Muscle layer of colon (tissue), 2 donors: ENCODE measurements around the gene CCDC7.
"Not testable (repeated sequence)": the region's sequence is repeated elsewhere in the genome, so short reads cannot be mapped to it uniquely, and the experiment has no call there.

Experiments
- H3K27ac ChIP-seq: one replicate; pipeline ENCODE4 v1.7.0; 2013; ENCODE audit warnings: low read depth, mild to moderate bottlenecking, low read length, moderate library complexity
- H3K27me3 ChIP-seq, 2 donors: one replicate each; pipeline ENCODE4 v1.7.0; 2013; ENCODE audit warnings: low read length in 2 of 2, mild to moderate bottlenecking in 2 of 2; ENCODE audit not compliant: insufficient read depth in 2 of 2, control insufficient read depth in 1 of 2
- H3K36me3 ChIP-seq: one replicate; pipeline ENCODE4 v1.7.0; 2013; ENCODE audit warnings: mild to moderate bottlenecking, low read length; ENCODE audit not compliant: insufficient read depth
- H3K4me1 ChIP-seq: one replicate; pipeline ENCODE4 v1.7.0; 2013; ENCODE audit warnings: mild to moderate bottlenecking, low read length; ENCODE audit not compliant: insufficient read depth
- H3K4me3 ChIP-seq, 2 donors: one replicate each; pipeline ENCODE4 v1.7.0; 2013; ENCODE audit warnings: low read length in 2 of 2, low read depth in 1 of 2, mild to moderate bottlenecking in 1 of 2, moderate library complexity in 1 of 2
- H3K9ac ChIP-seq: one replicate; pipeline ENCODE4 v1.7.0; 2013; ENCODE audit warnings: low read length
- H3K9me3 ChIP-seq: one replicate; pipeline ENCODE4 v1.7.0; 2013; ENCODE audit warnings: mild to moderate bottlenecking, low read length
- donor health status: abdominal sarcoma.
- donor health status: Adenocarcinoma of cecum.

CCDC7 gene

GRCh38 chr10:32738958-32739357 is 293.0 kb downstream of the CCDC7 start:
- Histone ChIP-seq H3K4me1 (no peaks in the 10 kb centered on the region), H3K27me3 (no peaks in the 10 kb centered on the region)

GRCh38 chr10:32744321-32744720 is 298.4 kb downstream of the CCDC7 start:
- peaks cover 7% of the 10 kb centered on the region for H3K36me3 ChIP-seq
- H3K4me1 ChIP-seq = no peaks in the 10 kb centered on the region
- no peak overlapping the region for H3K9ac ChIP-seq
- H3K27me3 ChIP-seq = no peaks in the 10 kb centered on the region
- no peaks in the 10 kb centered on the region for H3K9me3 ChIP-seq
- no peak overlapping the region for H3K27ac ChIP-seq
- no peak overlapping the region for H3K4me3 ChIP-seq

More at GRCh38 chr10:32738958-32739357, 293.0 kb downstream of the CCDC7 start:
- Histone ChIP-seq H3K36me3 (no peaks in the 10 kb centered on the region), H3K4me3 (no peak overlapping the region), H3K9ac (no peak overlapping the region), H3K9me3 (no peaks in the 10 kb centered on the region), H3K27ac (no peak overlapping the region)

GRCh38 chr10:32746869-32747268 is 300.9 kb downstream of the CCDC7 start:
- Histone ChIP-seq H3K27me3 (no peaks in the 10 kb centered on the region), H3K4me1 (no peaks in the 10 kb centered on the region), H3K36me3 (peaks cover 7% of the 10 kb centered on the region), H3K4me3 (no peak overlapping the region), H3K9me3 (no peaks in the 10 kb centered on the region), H3K9ac (no peak overlapping the region), H3K27ac (no peak overlapping the region)

- Histone ChIP-seq H3K4me3 (no peak overlapping the region), H3K27me3 (no peaks in the 10 kb centered on the region), H3K9ac (no peak overlapping the region), H3K36me3 (peaks cover 1% of the 10 kb centered on the region), H3K9me3 (no peaks in the 10 kb centered on the region), H3K4me1 (no peaks in the 10 kb centered on the region), H3K27ac (no peak overlapping the region)
Measured at GRCh38 chr10:32751582-32751981, 305.6 kb downstream of the CCDC7 start.

- not testable (repeated sequence) for H3K9me3 ChIP-seq
Measured at GRCh38 chr10:32754900-32755299, 309.0 kb downstream of the CCDC7 start.

GRCh38 chr10:32771217-32771616 is 325.3 kb downstream of the CCDC7 start:
- Histone ChIP-seq H3K9me3 (peaks cover 8% of the 10 kb centered on the region), H3K4me3 (no peak overlapping the region), H3K27me3 (no peaks in the 10 kb centered on the region), H3K27ac (no peak overlapping the region), H3K4me1 (no peaks in the 10 kb centered on the region), H3K9ac (no peak overlapping the region), H3K36me3 (no peaks in the 10 kb centered on the region)

More at GRCh38 chr10:32754900-32755299, 309.0 kb downstream of the CCDC7 start:
- not testable (repeated sequence) for H3K36me3 ChIP-seq, H3K4me3 ChIP-seq, H3K27me3 ChIP-seq, H3K27ac ChIP-seq, H3K9ac ChIP-seq, H3K4me1 ChIP-seq

GRCh38 chr10:32773105-32773504 is 327.2 kb downstream of the CCDC7 start:
- Histone ChIP-seq H3K27ac (no peak overlapping the region), H3K9ac (no peak overlapping the region), H3K27me3 (no peaks in the 10 kb centered on the region), H3K4me1 (no peaks in the 10 kb centered on the region), H3K9me3 (peaks cover 8% of the 10 kb centered on the region), H3K4me3 (no peak overlapping the region), H3K36me3 (no peaks in the 10 kb centered on the region)

- Histone ChIP-seq H3K9me3 (no peaks in the 10 kb centered on the region), H3K27me3 (no peaks in the 10 kb centered on the region), H3K36me3 (no peaks in the 10 kb centered on the region), H3K4me1 (no peaks in the 10 kb centered on the region), H3K4me3 (no peak overlapping the region), H3K27ac (no peak overlapping the region), H3K9ac (no peak overlapping the region)
Measured at GRCh38 chr10:32786968-32787367, 341.0 kb downstream of the CCDC7 start.

GRCh38 chr10:32787690-32788284 is 341.8 kb downstream of the CCDC7 start:
- Histone ChIP-seq H3K4me1 (no peaks in the 10 kb centered on the region), H3K27ac (no peak overlapping the region), H3K4me3 (no peak overlapping the region), H3K9me3 (no peaks in the 10 kb centered on the region), H3K9ac (no peak overlapping the region), H3K36me3 (no peaks in the 10 kb centered on the region), H3K27me3 (no peaks in the 10 kb centered on the region)

GRCh38 chr10:32788359-32788758 is 342.4 kb downstream of the CCDC7 start:
- Histone ChIP-seq H3K27ac (no peak overlapping the region), H3K9ac (no peak overlapping the region), H3K36me3 (no peaks in the 10 kb centered on the region), H3K4me3 (no peak overlapping the region), H3K27me3 (no peaks in the 10 kb centered on the region), H3K4me1 (no peaks in the 10 kb centered on the region), H3K9me3 (no peaks in the 10 kb centered on the region)

- Histone ChIP-seq H3K27ac (no peak overlapping the region), H3K4me1 (no peaks in the 10 kb centered on the region), H3K4me3 (no peak overlapping the region), H3K9me3 (no peaks in the 10 kb centered on the region), H3K9ac (no peak overlapping the region), H3K27me3 (no peaks in the 10 kb centered on the region), H3K36me3 (no peaks in the 10 kb centered on the region)
Measured at GRCh38 chr10:32790483-32790882, 344.5 kb downstream of the CCDC7 start.

- Histone ChIP-seq H3K4me1 (no peaks in the 10 kb centered on the region), H3K4me3 (no peak overlapping the region), H3K9me3 (no peaks in the 10 kb centered on the region), H3K27ac (no peak overlapping the region), H3K9ac (no peak overlapping the region), H3K27me3 (no peaks in the 10 kb centered on the region), H3K36me3 (no peaks in the 10 kb centered on the region)
Measured at GRCh38 chr10:32793033-32793432, 347.1 kb downstream of the CCDC7 start.
